ENCODE measurements around the gene JAZF1.

- TF ChIP-seq CTCF (IDR thresholded peaks at IDR 0.05) (no peak), ZFX (IDR thresholded peaks at IDR 0.05; ENCODE audit: borderline replicate concordance) (no peak)
Measured at GRCh38 chr7:28165961-28166955, 14.3 kb downstream of the JAZF1 start.

Measured in 22Rv1 (cell line).